HG03103 (cell line): ENCODE measurements around the gene CLCF1.
"Not testable (repeated sequence)": the region's sequence is repeated elsewhere in the genome, so short reads cannot be mapped to it uniquely, and the experiment has no call there.

Source experiments
- ATAC-seq: cut with Tn5 transposase; IDR thresholded peaks from one replicate; pipeline ENCODE4 v1.9.1; 2021; ENCODE audit warnings: low read depth; ENCODE audit not compliant: unreplicated experiment

CLCF1 gene

DNA sequence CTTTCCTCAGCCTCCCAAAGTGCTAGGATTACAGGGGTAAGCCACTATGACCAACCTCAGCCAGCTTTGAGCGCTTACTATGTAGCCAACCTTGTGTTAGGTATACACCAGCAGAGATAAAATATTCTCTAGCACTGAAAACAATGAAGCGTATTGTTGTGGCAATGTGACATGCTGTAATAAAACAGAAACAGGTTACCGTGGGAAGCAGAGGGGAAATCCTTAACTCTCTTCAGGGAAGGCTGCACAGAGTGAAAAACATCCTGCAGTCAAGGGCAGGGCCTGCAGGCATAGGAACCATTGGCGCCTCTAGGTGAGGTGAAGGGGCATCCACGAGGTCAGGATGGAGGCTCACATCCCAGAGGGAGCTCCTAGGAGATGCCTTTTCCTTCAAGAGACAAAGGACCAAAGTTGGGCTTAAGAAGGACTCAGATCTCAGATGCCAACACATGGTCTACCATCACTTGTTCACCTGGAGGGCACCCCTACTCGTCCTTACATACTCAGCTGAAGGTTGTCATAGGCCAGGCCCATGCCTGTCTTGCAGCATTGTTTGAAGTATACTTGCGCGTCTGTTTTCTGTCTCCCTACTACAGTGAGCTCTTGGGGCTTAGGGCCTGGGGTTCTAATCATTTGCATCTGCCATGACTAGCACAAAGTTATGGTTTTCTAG lies 28.0 kb downstream of the CLCF1 start:
- ATAC-seq: no peak

DNA sequence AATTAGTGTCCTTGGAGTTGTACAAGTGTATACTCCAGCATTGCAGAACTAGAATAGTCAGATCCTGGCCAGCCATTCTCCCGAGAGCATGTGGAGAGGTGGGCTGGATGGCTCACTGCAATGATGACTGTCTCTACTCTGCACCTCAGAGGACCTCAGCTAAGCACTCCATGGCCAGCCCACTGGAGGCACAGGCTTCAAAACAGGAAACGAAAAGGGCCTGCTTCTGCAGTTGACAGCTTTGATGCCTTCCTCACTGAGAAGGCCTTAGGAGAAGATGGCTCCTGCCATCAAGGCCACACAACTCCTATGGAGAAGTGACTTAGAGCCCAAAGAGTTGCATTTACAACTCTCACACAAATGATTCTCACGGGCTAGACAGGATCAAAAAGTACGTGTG lies 29.1 kb downstream of the CLCF1 start:
- ATAC-seq: no peak

DNA sequence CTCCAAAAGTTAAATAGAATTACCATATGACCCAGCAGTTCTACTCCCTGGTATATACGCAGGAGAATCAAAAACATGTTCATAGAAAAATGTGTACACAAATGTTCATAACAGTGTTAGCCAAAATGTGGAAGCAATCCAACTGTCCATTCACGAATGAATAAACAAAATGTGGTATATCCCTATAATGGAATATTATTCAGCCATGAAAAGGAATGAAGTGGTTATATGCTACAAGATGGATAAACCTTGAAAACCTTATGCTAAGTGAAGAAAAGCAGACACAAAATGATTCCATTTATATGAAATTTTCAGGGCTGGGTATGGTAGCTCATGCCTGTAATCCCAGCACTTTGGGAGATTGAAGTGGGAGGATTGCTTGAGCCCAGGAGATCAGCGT lies 36.1 kb downstream of the CLCF1 start:
- no peak for ATAC-seq

DNA sequence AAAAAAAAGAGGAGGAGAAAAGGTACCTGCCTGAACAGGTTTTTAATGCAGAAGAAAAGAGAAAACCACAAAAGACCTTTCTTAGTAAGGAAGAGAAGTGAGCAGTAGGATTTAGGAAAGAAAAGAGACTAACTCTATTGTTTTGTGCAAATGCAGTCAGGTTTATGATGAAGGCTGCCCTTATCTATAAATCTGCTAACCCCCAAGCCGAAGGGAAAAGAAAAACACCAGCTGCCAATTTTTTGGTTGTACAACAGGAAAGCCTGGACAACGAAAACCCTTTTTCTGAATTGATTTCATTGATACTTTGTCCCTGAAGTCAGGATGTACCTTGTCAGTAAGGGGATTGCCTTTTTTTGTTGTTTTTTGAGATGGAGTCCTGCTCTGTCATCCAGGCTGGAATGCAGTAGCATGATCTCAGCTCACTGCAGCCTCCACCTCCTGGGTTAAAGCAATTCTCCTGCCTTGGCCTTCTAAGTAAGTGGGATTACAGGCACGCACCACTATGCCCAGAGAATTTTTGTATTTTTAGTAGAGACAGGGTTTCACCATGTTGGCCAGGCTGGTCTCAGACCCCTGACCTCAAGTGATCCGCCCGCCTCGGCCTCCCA lies 41.2 kb downstream of the CLCF1 start:
- no peak for ATAC-seq

DNA sequence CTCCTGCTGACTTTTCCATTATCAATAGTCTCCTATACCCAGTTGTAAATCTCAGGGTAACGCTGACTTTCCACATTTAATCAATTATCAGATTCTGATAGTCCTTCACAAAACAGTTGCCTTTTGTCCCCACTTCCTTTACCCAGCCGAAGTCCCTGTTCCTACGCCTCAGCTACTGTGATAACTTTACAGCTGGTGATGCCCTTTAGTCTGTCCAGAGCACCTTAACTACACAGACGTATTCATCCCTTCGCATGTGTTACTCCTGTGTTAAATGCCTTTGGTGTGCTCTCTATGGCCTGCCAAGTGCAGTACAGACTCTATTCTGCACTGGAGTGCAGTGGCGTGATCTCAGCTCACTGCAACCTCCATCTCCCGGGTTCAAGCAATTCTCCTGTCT lies 49.9 kb downstream of the CLCF1 start:
- no peak for ATAC-seq

DNA sequence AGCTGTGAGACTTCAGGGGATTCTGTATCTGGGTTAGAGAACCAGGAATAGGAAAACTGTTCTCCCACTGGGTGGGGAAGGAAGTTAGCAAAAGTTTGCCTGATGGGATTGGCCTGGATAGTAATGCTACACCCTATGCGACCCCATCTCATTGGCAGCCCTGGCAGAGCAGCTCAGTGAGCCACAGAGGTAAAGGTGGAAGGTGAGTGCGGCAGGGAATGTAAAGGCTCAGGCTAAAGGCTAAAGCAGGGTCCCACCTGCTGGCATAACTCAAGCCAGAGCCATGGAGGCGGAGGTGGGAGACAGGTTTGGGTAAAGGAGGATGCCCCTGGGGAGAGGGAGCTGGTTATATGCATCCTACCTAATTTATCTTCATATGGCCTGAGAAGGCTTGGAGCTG lies 51.3 kb downstream of the CLCF1 start:
- ATAC-seq: no peak

DNA sequence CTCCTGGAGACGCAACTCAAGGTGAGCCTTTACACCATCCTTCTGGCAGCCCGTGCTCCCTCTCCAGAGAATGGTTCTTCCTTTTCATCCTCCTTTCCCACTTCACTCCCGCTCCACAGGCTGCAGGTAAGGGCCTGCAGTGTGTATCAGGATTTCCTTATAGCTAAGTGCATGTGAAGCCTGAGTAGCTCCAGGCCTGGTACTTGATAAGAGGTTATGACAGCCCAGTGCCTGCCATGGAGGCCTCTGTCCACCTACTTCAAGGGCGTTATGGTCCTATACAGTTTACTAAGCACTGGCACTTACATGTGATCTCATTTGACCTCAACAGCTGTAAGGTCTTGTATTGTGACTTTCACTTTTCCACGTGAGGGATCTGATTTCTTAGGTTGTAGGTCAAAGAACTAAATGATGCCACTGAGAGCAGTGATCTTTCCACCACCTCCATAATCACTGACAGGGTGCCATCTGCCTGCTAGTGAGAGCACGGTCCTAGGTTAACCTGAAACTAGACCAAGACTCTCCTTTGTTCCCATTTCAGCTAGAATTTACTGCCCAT lies 52.0 kb downstream of the CLCF1 start:
- no peak for ATAC-seq

DNA sequence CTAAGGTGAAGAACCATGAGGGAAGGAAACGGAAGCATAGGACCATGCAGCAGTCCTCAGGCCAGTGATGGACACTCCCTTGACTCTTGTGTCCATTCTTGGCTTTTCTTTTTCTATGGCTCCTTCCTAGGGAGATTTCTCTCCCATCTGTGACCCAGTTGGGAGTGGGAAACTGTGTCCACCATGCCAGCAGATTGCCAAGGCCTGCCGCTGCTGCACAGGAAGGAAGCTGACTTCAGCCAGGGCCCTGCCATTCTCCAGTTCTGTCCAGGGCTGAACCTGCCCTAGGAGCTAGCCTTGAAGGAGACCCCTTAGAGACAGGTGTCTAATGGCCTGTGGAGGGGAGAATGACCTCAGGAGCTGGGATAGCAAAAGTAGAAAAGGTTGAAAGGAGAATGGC lies 52.7 kb downstream of the CLCF1 start:
- ATAC-seq: no peak

DNA sequence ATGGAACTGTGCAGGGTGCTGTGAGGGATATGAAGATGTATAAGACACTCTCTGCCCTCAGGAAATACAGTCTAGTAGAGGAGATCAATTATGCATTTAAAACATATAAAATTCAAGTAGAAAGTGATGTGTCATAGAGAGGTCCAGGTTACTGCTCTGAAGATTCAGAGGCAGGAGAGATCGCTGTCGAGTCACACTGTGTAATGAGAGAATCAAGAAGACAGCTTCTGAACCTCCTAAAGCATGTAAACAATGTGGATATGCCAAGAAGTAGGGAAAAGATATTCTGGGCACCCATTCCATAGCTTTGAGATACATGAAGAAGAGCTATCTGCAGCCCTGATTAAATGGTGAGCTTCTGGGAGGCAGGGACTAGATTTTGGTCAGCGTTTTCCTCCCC lies 53.4 kb downstream of the CLCF1 start:
- ATAC-seq: no peak

DNA sequence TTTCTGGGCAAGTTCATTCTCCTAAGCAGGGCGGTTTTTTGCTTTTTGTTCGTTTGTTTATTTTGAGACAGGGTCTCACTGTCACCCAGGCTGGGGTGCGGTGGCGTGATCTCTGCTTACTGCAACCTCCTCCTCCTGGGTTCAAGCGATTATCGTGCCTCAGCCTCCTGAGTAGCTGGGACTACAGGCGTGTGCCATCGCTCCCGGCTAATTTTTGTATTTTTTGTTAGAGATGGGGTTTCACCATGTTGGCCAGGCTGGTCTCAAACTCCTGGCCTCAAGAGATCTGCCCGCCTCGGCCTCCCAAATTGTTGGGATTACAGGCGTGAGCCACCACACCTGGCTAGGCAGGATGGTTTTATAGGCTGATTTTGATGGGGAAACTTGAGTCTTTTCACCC lies 54.5 kb downstream of the CLCF1 start:
- not testable (repeated sequence) for ATAC-seq

DNA sequence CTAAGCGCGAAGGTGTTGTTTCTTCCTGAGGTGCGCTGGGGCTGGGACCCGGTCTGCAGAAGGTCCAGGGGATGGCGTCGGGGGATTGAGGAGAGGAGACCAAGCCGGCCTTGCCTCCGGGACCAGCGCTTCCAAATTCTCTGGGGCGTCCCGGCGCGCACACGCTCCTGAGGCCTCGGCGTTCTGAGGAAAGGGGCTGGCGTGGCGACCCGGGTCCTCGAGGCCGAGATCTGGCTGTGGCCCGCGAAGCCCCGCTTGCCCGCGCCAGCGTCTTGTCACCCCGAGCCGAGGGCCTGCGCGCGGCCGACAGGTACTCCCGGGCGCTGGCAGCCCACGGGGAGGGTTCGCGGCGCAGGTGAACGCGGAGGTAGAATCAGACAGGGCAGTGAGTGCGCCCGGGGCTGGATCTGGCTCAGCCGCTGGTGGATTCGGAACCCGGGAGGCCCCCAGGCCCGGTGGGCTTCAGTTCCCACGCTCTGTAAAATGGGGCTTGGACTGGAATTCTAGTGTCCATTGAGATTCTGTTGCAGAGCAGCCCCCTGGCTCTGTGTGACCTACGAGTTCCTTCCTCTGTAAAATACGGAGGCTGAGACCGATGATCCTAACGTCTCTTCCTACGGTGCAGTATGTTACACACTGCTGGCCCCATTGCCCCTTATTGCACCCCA lies 55.4 kb downstream of the CLCF1 start:
- peak; percentile 14 for ATAC-seq

DNA sequence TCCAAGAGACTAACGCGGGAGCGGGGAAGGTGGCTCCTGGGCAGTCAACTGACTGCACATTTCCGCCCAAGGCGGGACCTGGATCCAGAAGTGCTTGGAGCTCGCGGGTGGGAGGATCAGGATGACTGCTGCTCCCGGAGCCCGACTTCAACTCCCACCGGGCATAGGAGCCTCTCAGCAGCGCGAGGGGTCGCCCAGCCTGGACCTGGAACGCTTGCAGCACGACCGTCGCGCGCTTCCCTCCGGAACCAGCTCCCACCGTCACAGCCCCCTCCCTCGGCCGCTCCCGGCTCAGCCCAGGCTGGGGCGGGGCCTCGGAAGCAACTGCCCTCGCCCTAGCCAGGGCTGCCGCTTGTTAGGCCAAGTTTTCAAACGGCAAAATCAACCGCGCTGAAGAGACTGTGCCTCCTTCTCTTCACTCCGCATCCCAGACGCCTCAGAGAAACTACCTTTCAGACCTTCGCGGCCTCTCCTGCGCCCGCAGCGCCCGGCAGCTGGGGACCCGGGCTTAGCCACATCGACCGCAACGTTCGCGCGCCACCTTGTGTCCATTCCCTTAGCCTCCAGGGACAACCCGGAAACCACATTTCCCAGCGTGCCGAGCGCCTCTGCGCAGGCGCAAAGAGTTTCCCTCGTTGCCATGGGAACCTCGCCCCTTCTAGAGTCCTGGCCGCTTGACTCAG lies 56.1 kb downstream of the CLCF1 start:
- ATAC-seq: peak; percentile 67

DNA sequence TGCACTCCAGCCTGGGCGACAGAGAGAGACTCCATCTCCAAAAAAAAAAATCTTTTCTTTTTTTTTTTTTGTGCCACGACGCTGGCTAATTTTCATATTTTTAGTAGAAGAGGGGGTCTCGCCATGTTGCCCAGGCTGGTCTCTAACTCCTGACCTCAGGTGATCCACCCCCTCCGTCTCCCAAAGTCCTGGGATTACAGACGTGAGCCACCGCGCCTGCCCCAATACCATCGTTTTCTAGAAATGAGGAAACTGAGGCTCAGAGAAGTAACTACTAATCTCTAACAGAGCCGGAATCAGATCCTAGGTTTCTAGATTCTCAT lies 56.6 kb downstream of the CLCF1 start:
- ATAC-seq: no peak

DNA sequence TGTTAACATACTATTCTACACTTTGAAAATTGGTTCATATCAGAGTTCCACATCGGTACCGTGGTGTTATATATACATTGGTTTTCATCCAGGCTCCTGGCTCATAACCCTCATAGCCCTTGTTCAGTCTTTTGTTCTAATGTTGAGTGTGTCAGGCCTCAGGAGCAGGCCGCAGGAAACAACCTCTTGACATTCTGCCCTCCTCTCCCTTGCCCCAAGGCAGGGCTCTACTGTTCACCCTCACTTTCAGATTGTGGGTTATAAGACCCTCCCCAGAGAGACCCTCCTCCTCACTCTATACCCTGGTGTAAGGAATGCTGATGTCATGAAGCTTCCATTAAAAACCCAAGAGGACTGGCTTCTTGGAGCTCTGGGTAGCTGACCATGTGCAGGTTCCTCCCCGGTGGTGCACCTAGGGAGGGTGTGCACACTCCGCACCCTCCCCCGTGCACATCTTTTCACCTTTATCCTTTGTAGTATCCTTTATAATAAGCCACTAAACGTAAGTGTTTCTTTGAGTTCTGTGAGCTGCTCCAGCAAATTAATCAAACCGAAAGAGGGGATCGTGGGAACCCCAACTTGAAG lies 58.0 kb downstream of the CLCF1 start:
- no peak for ATAC-seq

DNA sequence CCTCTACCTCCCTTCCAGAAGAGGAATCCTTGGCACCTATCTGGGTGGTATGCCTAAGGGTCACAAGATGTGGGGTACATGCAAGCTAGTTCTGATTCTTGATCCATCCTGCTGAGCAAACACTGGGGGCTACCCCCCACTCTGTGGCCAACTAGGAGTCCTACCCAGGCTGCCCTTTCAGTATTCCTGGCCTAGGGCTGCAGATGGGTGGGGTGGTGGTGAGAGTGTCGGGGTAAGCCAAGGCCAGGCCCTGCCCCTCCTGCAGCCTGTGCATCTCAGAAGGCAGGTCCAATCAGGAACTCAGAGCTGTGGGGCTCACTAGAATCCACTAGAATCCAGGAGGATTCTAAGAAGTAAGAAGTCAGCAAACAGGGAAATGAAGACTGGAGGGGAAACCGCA lies 59.2 kb downstream of the CLCF1 start:
- ATAC-seq: no peak
